ENCODE results near the gene CD27. TPM values are rescaled to one million over a fixed set of nuclear protein-coding genes. Genes with fewer than 3 reads are reported as not detected.

Gene CD27
- total RNA-seq: not detected in 2 replicates

DNA sequence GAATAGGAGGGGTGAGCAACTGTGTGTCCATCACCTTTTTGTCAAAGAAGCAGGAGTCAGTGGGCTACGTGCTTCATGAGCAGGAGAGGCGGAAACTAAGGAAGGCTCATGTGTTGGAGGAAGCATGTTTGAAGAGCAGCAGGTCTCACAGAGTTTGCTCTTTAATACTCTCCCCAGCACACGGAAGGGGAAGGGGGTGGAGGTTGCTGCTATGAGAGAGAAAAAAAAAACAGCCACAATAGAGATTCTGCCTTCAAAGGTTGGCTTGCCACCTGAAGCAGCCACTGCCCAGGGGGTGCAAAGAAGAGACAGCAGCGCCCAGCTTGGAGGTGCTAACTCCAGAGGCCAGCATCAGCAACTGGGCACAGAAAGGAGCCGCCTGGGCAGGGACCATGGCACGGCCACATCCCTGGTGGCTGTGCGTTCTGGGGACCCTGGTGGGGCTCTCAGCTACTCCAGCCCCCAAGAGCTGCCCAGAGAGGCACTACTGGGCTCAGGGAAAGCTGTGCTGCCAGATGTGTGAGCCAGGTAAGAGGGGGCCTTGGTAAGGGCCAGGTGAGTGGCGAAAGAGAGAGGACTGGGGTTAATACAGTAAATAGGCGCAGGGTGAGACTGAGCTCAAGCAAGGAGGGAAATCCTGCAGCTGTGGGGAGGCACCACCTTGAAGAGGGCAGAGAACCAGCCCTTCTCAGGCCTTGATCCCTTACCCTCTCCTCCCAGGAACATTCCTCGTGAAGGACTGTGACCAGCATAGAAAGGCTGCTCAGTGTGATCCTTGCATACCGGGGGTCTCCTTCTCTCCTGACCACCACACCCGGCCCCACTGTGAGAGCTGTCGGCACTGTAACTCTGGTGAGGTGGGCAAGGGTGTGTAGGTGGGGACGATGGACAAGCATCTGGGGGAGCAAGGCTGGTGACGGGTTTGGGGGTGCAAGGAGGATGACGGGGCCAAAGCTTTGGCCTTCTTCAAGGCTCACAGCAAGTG, at the start of gene CD27:
Gene CD27, plus strand, starts transcription at position 252 of the 985 bp plus-strand sequence. Its CDS starts 141 bp downstream, at position 393.

DNA sequence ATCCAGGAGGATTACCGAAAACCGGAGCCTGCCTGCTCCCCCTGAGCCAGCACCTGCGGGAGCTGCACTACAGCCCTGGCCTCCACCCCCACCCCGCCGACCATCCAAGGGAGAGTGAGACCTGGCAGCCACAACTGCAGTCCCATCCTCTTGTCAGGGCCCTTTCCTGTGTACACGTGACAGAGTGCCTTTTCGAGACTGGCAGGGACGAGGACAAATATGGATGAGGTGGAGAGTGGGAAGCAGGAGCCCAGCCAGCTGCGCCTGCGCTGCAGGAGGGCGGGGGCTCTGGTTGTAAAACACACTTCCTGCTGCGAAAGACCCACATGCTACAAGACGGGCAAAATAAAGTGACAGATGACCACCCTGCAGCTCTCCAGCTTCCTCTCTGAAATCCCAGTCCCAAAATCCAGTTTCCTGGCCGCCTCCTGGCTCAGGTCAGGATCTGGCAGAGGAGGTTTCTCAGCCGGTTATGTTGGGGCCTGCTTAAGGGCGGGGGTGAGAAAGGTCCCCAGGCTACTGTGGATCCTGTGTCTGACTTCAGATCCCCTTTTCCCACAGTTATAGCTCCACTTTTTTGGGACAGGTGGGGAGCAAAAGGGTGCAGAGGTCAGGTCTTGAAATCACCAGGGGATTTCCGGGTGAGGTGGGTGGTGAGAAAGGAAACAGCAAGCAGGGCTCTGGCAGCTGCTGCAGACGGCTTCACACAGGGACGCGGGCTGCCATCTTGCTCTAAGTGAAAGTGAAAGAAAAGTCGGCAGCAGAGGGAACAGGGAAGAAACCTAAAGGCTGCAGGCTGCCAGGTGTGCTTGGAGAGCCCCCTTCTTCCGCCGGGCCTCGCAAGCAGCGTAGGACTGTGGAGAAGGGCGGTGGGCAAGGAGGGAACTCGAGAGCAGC, 6.8 kb downstream of the CD27 start, which contains the start of gene TAPBPL:
Gene TAPBPL, plus strand, starts transcription at position 695 of the 897 bp plus-strand sequence. CDS start 207 bp downstream, outside the sequence.

DNA sequence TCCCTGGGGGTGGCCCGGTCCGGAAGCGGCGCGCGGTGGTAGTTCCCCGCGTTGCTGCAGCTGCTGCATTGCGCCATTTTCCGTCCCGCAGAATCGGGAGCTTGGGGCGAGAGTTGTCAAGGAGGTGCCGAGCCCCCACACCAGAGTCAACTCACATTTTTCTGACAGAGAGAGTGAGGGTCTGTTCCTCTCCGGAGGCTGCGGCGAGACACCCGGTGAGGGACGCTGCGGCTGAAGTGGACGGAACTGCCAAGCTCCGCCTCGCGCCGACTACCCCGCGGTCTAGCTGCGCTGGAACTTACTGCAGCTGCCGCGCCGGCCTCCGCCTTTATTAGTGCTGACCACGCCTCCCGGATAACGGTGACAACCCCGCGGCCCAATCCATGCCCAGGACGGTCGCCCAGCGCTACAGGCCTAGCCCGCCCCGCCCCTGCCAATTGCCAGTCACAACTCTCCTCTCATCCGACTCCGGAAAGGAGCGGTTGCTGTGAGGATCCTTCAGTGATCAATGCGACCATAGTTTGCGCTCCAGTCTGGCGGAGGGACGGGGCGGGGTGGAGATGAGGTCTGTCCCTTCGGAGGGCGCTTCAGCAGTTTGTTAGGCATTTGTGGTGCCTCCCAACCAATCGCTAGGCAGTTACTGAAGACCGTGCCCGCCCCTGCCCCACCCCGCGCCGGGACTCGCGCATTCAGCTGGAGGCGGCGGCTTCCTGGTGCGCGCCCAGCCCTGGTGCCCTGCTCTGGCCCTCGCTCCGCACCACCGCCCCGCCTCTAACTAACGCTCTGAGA, 25.8 kb downstream of the CD27 start, which contains the start of gene VAMP1:
Gene VAMP1, minus strand, starts transcription at position 303 of the 789 bp plus-strand sequence. Its CDS starts 146 bp downstream, at position 157.

DNA sequence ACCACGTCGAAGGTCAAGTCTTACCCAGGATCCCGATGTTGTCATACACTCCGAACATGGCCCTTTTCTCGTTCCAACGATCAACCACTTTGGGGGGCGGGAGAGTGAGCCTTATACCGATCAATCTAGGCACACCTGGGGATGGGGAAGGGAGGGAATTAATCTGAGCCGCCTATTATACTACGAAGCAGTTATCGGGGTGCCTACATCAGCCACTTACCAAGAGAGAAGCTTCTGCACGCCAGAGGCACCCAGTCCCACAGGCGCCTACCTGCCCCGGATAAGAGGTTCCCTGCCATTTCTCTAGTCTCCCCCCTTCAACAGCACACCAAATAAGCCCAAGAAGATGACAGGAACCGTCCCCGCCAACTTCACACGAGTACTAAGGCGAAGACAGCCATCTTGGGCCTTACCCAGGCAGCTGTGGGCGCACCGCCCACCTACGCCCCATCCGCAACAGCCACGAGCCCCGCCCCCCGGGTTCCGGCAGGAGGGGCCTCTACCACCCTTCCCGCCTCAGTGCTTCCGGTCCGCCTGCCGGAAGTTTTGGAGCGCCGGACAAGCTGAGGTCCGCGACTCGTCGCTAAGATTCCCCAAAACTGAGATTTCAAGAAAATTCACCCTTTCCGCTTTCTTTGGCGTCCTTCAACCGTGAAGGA, 48.2 kb downstream of the CD27 start, which contains the start of gene MRPL51:
Gene MRPL51, minus strand, starts transcription at position 425 of the 659 bp plus-strand sequence. Its CDS starts 126 bp downstream, at position 299.

DNA sequence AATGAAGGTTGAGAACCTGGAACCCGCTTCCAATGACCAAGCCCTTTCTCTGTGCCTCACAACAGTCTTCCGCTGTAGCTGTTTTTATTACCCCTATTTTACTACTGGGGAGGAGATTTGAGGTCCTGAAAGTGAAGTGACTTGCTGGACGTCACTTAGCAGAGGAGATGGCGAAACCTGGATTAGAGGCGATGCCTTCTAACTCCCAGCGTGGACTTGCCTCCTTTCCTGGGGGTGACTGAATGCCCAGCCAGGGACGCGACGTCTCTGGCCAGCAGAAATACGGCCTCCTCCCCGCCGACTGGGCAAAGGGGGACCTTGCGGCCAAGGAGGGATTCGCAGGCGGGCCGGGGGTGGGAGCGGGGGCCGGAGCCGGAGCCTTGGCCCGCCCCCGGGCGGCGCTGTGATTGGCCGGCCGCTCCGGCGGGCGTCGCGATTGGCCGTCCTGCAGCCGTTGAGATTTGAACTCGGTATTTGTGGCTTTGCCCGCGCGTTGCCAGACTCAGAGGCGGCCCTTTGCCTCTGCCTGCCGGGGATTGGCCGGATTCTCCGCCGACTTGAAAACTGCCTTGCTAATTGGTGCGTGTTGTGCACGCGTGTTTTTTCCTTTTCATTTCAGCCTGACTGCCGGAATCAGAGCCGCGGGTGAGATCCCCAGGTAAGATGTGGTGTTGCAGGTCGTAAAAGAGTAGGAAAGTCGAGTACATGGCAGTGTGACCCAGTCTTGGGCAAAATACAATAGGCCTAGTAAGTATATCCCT, 48.9 kb downstream of the CD27 start, which contains the start of gene NCAPD2:
Gene NCAPD2, plus strand, starts transcription at position 606 of the 761 bp plus-strand sequence. CDS start 997 bp downstream, outside the sequence.

Other genes with a start within 250 kb of the CD27 start
- gene CD9, start 244.6 kb upstream of the CD27 start, total RNA-seq: 79.9 and 159 TPM in 2 replicates
- not detected in 2 replicates for gene PLEKHG6, start 134.3 kb upstream of the CD27 start, total RNA-seq
- gene TNFRSF1A, start 102.9 kb upstream of the CD27 start, total RNA-seq: 93.4 and 152 TPM in 2 replicates
- gene SCNN1A, start 69.4 kb upstream of the CD27 start, total RNA-seq: 0.28 and 0.30 TPM in 2 replicates
- gene LTBR, start 60.8 kb upstream of the CD27 start, total RNA-seq: 52.1 and 63.8 TPM in 2 replicates
- gene TAPBPL, start 7.1 kb downstream of the CD27 start, total RNA-seq: 10.3 and 15.7 TPM in 2 replicates
- gene VAMP1, start 25.7 kb downstream of the CD27 start, total RNA-seq: 5.3 and 7.4 TPM in 2 replicates
- gene MRPL51, start 48.3 kb downstream of the CD27 start, total RNA-seq: 91.5 and 97.4 TPM in 2 replicates
- gene NCAPD2, start 49.1 kb downstream of the CD27 start, total RNA-seq: 34.4 and 64.1 TPM in 2 replicates
- 7,061 and 9,871 TPM in 2 replicates for gene GAPDH, start 89.6 kb downstream of the CD27 start, total RNA-seq
- 10.4 and 11.8 TPM in 2 replicates for gene IFFO1, start 111.1 kb downstream of the CD27 start, total RNA-seq
- 20.8 and 32.5 TPM in 2 replicates for gene NOP2, start 123.3 kb downstream of the CD27 start, total RNA-seq
- 195 and 243 TPM in 2 replicates for gene CHD4, start 162.4 kb downstream of the CD27 start, total RNA-seq
- gene LPAR5, start 191.0 kb downstream of the CD27 start, total RNA-seq: not detected in 2 replicates
- gene ACRBP, start 202.5 kb downstream of the CD27 start, total RNA-seq: 0.46 TPM in 1 of 2 replicates, not detected in the other
- 26.4 and 36.8 TPM in 2 replicates for gene ING4, start 218.2 kb downstream of the CD27 start, total RNA-seq
- 11.0 and 20.2 TPM in 2 replicates for gene ZNF384, start 244.4 kb downstream of the CD27 start, total RNA-seq

All from smooth muscle cell of the umbilical artery (primary cell).